CD4-positive, alpha-beta T cell (primary cell): ENCODE data around the gene RNF167. TPM values are rescaled to one million over a fixed set of nuclear protein-coding genes. Genes with fewer than 3 reads are reported as not detected.
"Not testable (repeated sequence)": the region's sequence is repeated elsewhere in the genome, so short reads cannot be mapped to it uniquely, and the experiment has no call there.

Experiments used
- ATAC-seq: fragments of 200-7000 bp; cut with Tn5 transposase; one replicate; pipeline ENCODE4 v1.10.0; 2022; ENCODE audit warnings: mild to moderate bottlenecking; ENCODE audit not compliant: poor library complexity
- CTCF ChIA-PET: fragments of 350-600 bp; sonication (Branson Sonifier 250); formaldehyde crosslinking; loops from one replicate; lab custom pipeline; 2021; ENCODE audit warnings: antibody characterized with exemption, inconsistent platforms; lab: Charles Lee
- POLR2A ChIA-PET: fragments of 350-600 bp; sonication (Branson Sonifier 250); formaldehyde crosslinking; loops from one replicate; lab custom pipeline; 2021; ENCODE audit warnings: antibody characterized with exemption, inconsistent platforms; lab: Charles Lee
- DNase-seq, 14 experiments: peaks; one replicate each; pipeline ENCODE4 v3.0.0-alpha.2; 2013 to 2020; ENCODE audit warnings: mixed read lengths in 2 of 14
- H3K27ac ChIP-seq, 2 donors: one replicate each; pipeline versions ENCODE4 v1.5.1 to v1.7.0; 2013; ENCODE audit warnings: low read length in 2 of 2, low read depth in 1 of 2, mild to moderate bottlenecking in 1 of 2
- H3K27me3 ChIP-seq, 2 experiments: 1 replicate in 1 of 2; 2 replicates in 1 of 2; pipeline versions ENCODE4 v1.6.1 to v1.7.0; 2013; ENCODE audit warnings: low read length in 2 of 2, control low read depth in 1 of 2, mild to moderate bottlenecking in 1 of 2, moderate library complexity in 1 of 2; ENCODE audit not compliant: insufficient read depth in 2 of 2, control insufficient read depth in 1 of 2
- H3K36me3 ChIP-seq: one replicate; pipeline ENCODE4 v1.6.1; 2013; ENCODE audit warnings: low read length, control low read depth; ENCODE audit not compliant: insufficient read depth
- H3K4me1 ChIP-seq: one replicate; pipeline ENCODE4 v1.6.1; 2013; ENCODE audit warnings: low read length, control low read depth; ENCODE audit not compliant: insufficient read depth
- H3K4me3 ChIP-seq: one replicate; pipeline ENCODE4 v1.5.1; 2013; ENCODE audit warnings: mild to moderate bottlenecking, low read length, moderate library complexity
- H3K9me3 ChIP-seq, 2 experiments: 1 replicate in 1 of 2; 2 replicates in 1 of 2; pipeline versions ENCODE4 v1.6.1 to v1.7.0; 2013; ENCODE audit warnings: low read length in 2 of 2, mild to moderate bottlenecking in 2 of 2, control low read depth in 1 of 2, moderate library complexity in 1 of 2; ENCODE audit not compliant: control insufficient read depth in 1 of 2, insufficient read depth in 1 of 2
- H3K27ac Mint-ChIP-seq: one replicate; pipeline ENCODE4 v1.8.0; 2020; ENCODE audit warnings: mixed read lengths
- H3K27me3 Mint-ChIP-seq: one replicate; pipeline ENCODE4 v1.8.0; 2021; ENCODE audit warnings: mixed read lengths
- H3K36me3 Mint-ChIP-seq: one replicate; pipeline ENCODE4 v1.8.0; 2021; ENCODE audit warnings: low read depth, mixed read lengths
- H3K4me1 Mint-ChIP-seq: one replicate; pipeline ENCODE4 v1.8.0; 2021; ENCODE audit warnings: low read depth, mixed read lengths
- H3K4me3 Mint-ChIP-seq: one replicate; pipeline ENCODE4 v1.8.0; 2020; ENCODE audit warnings: mild to moderate bottlenecking, mixed read lengths
- H3K9me3 Mint-ChIP-seq: one replicate; pipeline ENCODE4 v1.8.0; 2020; ENCODE audit warnings: mixed read lengths
- CTCF ChIP-seq: fragments of 200-600 bp; IDR thresholded peaks from one replicate; pipeline ENCODE4 v1.8.0; 2022; ENCODE audit warnings: antibody characterized with exemption, mild to moderate bottlenecking
- intact Hi-C, 2 experiments: fragments of 100-400 bp; cut with DNase I in 1 of 2; cut with micrococcal nuclease in 1 of 2; formaldehyde crosslinking; loops; one replicate each; pipeline versions ENCODE4 v1.15.1 to v1.9.0; 2023 to 2025; cut with DNase I, micrococcal nuclease
- total RNA-seq, 174 experiments: library from RNA in 2 of 174; stranded (reverse) in 2 of 174; gene quantifications; one replicate each; pipeline ENCODE4 v1.2.3 and lab custom pipeline; 2021 to 2026

The RNF167 gene
- total RNA-seq, 2 experiments from 2014 or later: 59.3 to 62.8 TPM

- no peaks in the 10 kb centered on the region for H3K4me1 ChIP-seq
- POLR2A ChIA-PET: no interaction called here
- no peak for ATAC-seq
- no peak overlapping the region for H3K4me3 Mint-ChIP-seq
- CTCF ChIA-PET: no interaction called here
- H3K9me3 Mint-ChIP-seq: no peaks in the 10 kb centered on the region
- no peaks in the 10 kb centered on the region for H3K36me3 ChIP-seq
- DNase-seq: no peak
- TF ChIP-seq CTCF: no peak
- H3K4me1 Mint-ChIP-seq: peaks cover 4% of the 10 kb centered on the region
- no peaks in the 10 kb centered on the region for H3K36me3 Mint-ChIP-seq
- no peaks in the 10 kb centered on the region for H3K27me3 Mint-ChIP-seq
- H3K27me3 ChIP-seq: no peaks in the 10 kb centered on the region
- no peaks in the 10 kb centered on the region for H3K9me3 ChIP-seq
- H3K4me3 ChIP-seq: no peak overlapping the region
- H3K27ac ChIP-seq: no peak overlapping the region
- intact Hi-C loops: no loop called here
- no peak overlapping the region for H3K27ac Mint-ChIP-seq
Measured at GRCh38 chr17:4919511-4920047, 20.5 kb upstream of the RNF167 start.

GRCh38 chr17:4920351-4921048 lies 19.6 kb upstream of the RNF167 start:
- Mint-ChIP-seq H3K9me3 (no peaks in the 10 kb centered on the region), H3K4me3 (no peak overlapping the region), H3K36me3 (no peaks in the 10 kb centered on the region), H3K27me3 (no peaks in the 10 kb centered on the region), H3K27ac (no peak overlapping the region), H3K4me1 (peaks cover 4% of the 10 kb centered on the region)
- Histone ChIP-seq H3K27ac (no peak overlapping the region), H3K27me3 (no peaks in the 10 kb centered on the region), H3K4me3 (no peak overlapping the region), H3K9me3 (no peaks in the 10 kb centered on the region), H3K4me1 (no peaks in the 10 kb centered on the region), H3K36me3 (no peaks in the 10 kb centered on the region)
- DNase-seq (peak in 2 of 14 experiments; percentile 42 to 45), ATAC-seq (no peak)
- TF ChIP-seq CTCF: no peak
- CTCF ChIA-PET: no interaction called here
- POLR2A ChIA-PET: no interaction called here
- intact Hi-C loops: no loop called here

- TF ChIP-seq CTCF: no peak
- Mint-ChIP-seq H3K27me3 (no peaks in the 10 kb centered on the region), H3K36me3 (no peaks in the 10 kb centered on the region), H3K4me3 (no peak overlapping the region), H3K27ac (no peak overlapping the region), H3K4me1 (peaks cover 4% of the 10 kb centered on the region), H3K9me3 (no peaks in the 10 kb centered on the region)
- Histone ChIP-seq H3K4me1 (no peaks in the 10 kb centered on the region), H3K9me3 (no peaks in the 10 kb centered on the region), H3K36me3 (no peaks in the 10 kb centered on the region), H3K4me3 (no peak overlapping the region), H3K27me3 (no peaks in the 10 kb centered on the region), H3K27ac (no peak overlapping the region)
- ChIA-PET POLR2A (no interaction called here), CTCF (no interaction called here)
- ATAC-seq (no peak), DNase-seq (no peak)
- intact Hi-C loops: no loop called here
Measured at GRCh38 chr17:4921320-4921719, 18.7 kb upstream of the RNF167 start.

GRCh38 chr17:4926577-4927335 lies 13.3 kb upstream of the RNF167 start:
- H3K4me3 Mint-ChIP-seq, H3K27me3 Mint-ChIP-seq, H3K4me1 ChIP-seq, H3K4me1 Mint-ChIP-seq, ATAC-seq, H3K9me3 Mint-ChIP-seq, DNase-seq, intact Hi-C loops, H3K9me3 ChIP-seq, H3K36me3 ChIP-seq, CTCF ChIA-PET, H3K27ac ChIP-seq, H3K27ac Mint-ChIP-seq, H3K4me3 ChIP-seq, H3K27me3 ChIP-seq: not testable (repeated sequence)
- POLR2A ChIA-PET: interaction anchor here (0.8 kb wide), 1 partner anchor 41 kb away, joined by 3 read pairs; the partner anchor contains the start of gene SPAG7
- H3K36me3 Mint-ChIP-seq: peaks cover 14% of the 10 kb centered on the region
